HG02885 (cell line): ENCODE measurements around the gene RASSF1.

ENCODE experiments used
- ATAC-seq: cut with Tn5 transposase; IDR thresholded peaks from one replicate; pipeline ENCODE4 v1.9.1; 2021; ENCODE audit warnings: mild to moderate bottlenecking; ENCODE audit not compliant: unreplicated experiment, poor library complexity

Gene RASSF1

DNA sequence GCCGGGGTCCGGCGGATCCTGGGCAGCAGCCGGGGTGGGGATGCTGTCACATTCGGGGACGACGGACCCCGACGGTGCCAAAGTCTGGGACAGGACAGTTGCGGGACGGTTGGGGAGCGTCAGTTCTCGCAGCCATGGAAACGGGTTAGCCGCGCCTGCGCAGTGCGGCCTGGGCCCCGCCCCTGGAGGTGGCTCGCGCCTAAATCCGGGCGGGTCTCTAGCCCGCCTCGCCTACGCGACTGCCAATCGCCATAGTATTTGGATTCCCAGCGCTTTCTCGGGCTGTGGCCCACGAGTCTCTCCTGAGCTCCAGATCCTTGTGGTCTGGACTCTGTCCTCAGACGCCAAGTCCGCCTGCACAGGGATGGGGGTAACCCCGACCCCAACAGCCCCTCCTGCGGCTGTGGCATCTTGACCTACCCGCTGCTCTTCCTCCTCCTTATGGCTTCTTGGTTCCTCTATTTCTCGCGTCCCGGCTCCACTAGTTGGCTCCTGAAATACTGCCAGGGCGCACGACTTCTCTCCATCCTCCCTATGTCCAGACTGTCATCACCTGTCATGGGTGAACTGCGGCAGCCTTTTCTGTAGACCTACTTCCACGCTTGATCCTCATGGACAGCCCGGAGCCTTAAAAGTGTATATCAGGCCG is 5.1 kb upstream of the RASSF1 start, which contains the start of gene ZMYND10:
ZMYND10 (minus strand) TSS at position 147 of the 649 bp plus-strand sequence. CDS start 153 bp downstream, outside the sequence.
- no peak for ATAC-seq

DNA sequence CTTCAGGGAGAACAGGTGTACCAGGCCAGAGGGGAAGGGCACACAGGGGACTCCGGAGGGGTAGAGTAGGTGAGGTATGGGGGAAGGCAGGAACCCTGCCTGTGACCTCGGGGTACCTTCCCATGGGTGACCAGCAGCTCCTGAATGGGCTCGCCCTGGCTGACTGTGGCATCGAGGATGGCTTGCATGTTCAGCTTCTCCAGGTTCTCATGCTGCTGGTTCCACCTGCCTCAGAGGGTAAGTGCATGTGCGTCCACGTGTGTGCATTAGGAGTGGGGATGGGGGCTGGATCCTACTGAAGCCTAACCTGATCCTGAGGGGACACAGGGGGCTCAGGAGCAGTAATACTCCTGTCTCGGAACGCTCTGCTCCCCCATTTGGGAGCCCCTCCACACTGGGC is 4.4 kb upstream of the RASSF1 start:
- ATAC-seq: no peak

DNA sequence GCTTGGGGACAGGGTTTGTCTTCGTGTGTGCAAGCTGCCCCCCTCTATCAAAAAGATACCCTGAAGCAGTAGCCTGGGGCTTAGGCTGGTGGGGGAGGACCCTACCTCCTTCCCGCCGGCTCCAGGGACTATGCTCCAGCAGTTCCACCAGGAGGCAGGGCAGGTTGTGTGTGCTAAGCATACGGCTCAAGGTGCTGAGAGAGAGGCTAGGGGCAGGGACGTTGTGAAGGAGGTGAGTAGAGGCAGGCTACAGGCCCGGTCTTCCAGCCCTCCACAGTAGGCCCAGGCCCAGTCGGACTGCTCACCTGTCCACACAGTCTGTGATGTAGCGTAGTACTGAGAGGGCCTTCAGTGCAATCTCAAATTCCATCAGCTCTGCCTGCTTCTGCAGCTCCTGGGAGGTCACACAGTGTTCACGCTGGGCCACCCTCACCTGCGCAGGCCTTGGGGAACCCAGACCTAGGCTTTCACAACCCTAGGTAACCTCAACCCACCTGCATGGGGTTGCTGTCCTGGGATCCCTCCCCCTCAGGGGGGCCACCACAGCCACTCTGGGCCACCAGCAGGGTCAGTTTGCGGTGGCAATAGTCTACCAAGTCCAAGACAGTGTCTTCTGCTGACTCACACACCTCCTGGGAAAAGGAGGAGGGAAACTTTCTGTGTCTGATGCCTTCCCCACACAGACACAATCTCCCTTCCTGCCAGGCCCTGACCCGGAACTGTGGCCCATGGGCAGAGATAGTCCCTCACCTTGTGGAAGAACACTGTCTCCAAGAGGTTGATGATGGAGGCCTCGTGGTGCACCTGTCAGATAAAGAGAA is 2.4 kb upstream of the RASSF1 start:
- ATAC-seq: no peak

DNA sequence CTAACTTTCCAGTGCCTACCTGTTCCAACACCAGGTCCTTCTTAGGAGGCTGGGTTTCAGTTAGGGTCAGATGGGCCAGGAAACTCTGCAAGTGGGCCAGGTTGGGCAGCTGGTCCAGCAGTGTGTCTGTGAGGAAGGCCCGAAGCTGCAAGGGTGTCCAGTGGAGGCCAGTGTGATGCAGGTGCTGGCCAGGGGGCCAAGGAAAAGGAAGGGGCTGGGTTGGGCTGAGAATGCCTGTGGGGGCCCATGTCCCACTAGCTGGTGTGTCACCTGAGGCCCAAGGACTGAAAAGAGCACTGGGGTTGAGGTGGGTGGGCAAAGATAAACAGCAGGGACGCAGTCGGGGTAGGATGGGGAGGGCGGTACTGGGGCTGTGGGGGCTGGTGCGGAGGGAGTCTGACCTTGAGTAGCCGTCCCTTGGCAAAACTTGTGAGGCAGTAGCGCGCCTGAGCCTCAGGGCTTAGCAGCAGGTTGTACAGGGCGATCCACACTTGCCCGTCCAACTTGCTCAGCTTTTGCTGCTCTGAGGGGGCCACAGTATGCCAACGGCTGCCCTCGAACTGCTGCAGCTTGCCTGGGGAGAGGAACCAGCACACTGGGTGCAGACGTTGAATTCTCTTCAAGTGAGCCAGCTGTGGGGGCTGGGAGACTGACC is 1.5 kb upstream of the RASSF1 start:
- no peak for ATAC-seq

DNA sequence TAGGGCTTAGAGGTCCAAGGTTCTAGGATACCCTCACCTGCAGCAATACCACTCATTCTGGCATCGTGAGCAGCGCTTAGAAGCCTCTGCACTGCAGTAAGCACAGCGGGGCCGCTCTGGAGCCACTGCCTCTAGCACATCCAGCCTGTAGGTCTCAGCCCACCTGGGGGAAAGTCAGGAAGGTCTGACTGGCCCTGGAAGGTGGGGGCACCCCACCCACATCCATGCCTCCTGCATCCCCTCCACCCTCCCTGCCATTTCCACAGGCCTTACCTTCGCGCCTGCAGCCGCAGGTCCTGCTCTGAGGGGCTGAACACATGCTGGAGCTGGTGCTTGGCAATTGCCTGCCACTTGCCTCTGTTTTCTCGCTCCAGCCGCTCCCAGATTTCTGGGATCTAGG is 901 bp upstream of the RASSF1 start:
- no peak for ATAC-seq

DNA sequence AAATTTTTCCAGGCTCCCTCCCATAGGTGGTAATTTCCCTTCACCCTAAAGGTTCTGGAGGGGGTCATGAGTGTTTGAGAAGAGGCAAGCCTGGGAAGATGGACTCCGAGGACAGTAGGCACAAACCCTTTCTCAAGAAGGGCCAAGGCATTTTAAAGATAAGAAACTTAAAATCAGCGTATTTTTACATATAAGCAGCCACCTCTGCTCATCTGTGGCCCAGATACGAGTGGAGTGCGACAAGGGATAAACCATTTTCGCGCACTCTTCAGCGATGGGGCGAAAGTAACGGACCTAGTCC is 539 bp downstream of the RASSF1 start:
- ATAC-seq: no peak

DNA sequence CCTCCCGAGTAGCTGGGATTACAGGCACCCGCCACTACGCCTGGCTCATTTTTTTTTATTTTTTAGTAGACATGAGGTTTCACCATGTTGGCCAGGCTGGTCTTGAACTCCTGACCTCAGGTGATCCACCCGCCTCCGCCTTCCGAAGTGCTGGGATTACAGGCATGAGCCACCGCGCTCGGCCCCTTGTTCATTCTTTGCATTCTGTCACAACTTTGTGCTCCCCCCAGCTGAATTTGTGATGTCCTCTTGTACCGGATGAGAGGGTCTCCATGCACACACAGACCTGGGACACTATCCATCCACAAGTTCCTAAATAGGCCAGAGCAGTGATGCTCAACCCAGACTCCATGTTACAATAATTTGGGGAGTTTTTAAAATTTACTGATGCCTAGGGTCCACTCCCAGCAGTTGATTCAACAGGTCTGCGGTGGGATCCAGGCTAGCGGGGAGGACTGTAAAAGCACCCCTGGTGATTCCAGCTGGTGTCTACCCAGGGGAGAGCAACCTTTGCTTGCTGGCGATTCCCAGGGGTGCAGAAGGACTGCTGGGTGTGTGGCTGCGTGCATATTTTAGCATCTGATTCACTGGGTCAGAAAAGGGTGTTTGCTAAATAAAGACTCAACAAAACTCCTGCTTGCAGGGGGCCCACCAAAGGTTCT is 1.0 kb downstream of the RASSF1 start:
- no peak for ATAC-seq

DNA sequence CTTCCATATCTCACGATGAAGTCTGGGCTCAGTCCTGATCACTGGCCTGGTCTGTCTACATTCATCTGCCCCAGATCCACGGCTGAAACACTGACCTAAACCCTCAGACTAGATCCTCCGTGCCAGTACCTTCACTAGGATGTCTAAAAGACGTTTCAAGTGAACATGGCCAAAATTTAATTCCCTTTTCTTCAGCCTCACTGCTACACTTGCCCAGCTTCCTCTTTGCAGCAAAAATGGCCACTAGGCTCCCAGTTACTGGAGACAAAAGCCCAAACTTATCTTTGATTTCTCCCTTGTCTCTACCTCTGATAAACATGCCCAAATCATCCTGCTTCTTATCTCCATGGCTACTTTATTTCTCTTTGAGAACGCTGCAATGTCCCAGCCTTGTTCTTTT is 1.7 kb downstream of the RASSF1 start:
- ATAC-seq: no peak

DNA sequence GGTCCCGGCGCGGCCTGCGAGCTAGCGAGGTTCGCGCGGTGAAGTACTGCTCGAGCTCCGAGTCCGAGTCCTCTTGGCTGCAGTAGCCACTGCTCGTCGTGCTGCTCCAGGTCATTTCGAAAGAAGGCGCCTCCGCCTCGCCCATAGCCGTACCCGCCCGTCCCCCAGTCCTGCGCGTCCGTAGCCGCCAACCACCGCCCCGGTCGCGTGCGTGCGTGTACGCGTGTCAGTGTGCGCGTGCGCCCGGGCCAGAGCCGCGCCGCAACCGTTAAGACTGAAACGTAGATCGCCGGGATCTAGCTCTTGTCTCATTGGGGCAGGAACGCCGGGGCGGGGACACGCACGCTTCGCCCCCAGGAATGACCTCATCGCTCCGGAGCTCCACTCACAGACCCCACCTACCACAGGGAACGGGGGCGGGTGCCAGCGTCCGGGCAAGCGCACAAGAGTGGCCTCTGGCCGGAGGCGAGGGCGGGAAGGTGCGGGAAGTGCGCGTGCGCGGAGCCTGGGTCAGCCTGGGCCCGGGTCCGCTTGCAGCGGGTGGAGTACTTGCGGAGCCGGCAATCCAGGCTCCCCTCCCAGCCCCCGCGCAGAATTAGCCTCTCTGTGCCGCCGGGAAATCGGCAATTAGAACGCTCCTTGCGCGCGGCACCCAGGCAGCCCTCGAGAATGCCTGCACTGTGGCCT is 3.3 kb downstream of the RASSF1 start:
- ATAC-seq: peak; percentile 81

DNA sequence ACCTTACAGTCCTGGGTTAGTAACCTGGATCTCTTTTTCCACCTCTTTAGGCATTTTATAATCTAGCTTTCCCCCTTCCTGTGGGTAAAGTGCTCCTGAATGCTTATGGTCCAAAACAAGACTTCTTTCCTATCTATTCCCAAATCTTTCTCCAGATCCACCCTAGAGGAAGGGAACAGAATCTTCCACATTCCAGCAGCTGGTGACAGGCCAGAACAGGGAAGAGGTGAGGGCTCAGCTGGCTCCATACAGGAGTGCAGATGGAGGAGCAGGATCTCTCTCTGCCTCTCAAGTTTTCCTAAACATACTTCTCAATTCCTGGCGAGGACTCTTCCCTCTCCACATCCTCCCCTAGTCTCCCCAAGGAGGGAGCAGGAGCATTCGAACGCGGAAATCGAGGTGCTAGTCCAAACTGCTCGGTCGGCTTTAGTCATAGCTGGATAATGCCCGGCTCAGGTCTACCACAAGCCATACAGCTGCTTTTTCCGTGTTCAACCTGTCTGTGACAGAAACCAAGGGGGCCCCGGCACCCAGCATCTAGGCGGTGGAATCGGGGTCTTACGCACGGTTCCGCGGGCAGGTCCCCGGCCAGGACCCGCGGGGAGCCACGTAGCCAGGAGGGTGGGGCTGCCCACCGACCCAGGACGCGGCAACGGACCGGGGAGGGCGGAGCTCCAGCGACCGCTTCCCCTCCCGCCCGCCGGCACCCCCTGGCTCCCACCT is 4.0 kb downstream of the RASSF1 start:
- peak; percentile 35 for ATAC-seq

DNA sequence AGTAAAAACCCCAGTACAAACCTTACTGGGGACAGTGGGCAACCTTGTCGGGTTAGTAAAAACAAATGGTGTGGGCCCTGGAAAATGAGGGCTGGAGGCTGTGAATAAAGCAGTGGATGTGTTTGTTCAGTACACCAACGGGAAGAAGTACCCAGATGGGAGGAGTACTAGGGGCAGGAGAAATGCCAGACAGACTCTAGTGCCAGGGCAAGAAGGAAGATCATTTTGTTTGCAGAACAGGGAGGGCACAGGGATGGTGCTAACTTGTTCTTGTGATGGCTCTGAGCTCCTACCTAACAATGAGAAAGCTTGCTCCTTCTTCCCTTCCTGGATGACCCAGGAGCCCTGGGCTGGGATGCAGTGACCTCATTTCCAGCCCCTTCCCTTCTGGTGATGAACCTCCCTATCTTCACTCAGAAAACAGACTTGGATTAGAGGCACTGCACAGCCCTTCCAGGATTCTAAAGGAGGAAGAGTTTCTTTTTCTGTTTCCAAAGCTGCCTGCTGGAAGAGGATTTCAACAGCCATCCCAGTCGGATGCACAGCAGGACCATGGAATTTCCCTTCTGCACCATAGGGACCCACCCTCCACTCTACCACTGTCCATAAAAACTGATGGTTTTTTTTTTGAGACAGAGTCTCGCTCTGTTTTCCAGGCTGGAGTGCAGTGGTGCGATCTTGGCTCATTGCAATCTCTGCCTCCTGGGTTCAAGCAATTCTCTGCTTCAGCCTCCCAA is 6.1 kb downstream of the RASSF1 start:
- ATAC-seq: no peak

DNA sequence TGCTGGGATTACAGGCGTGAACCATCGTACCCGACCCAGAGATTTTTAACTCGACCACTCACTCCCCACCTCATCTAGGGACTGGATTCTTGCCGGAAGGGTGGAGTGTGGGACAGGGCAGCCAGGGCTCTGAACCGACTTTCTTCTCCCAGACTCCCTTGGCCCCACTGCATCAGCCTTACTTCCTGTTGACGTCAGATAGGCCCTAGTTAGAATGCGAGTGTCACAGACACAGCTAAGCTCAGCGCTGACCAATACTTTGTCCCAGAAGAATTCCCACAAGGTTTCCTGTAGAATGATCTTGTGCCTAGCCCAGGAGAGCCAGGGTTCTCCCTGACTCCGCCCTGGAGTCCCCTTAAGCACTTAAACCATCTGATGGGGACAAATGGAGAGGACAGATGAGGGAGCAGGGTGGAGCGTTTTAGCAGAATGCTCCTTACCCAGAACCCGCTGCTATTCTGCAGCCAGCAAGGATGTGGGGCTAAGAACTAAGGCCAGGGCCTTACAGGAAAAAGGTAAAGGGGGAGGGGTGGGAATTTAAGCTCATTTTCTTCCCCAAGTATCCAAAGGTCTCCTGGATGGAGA is 6.8 kb downstream of the RASSF1 start:
- ATAC-seq: no peak

DNA sequence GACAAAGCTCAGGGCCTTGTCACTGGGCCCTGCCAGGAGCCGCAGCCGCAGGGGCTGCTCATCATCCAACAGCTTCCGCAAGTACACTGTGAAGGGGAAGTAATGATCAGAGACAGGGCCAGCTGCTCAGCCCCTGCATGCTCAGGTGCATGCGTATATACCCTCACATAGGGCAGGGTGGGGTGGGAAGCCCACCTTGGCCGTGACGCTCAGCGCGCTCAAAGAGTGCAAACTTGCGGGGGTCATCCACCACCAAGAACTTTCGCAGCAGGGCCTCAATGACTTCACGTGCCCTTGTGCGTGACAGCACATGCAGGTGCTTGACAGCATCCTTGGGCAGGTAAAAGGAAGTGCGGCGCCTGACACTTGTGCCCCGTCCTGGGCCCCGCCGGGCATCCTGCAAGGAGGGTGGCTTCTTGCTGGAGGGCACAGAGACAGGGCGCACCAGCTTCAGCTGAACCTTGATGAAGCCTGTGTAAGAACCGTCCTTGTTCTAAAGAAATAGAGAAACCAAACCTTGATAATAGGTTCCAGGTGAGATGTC is 9.2 kb downstream of the RASSF1 start:
- ATAC-seq: no peak

DNA sequence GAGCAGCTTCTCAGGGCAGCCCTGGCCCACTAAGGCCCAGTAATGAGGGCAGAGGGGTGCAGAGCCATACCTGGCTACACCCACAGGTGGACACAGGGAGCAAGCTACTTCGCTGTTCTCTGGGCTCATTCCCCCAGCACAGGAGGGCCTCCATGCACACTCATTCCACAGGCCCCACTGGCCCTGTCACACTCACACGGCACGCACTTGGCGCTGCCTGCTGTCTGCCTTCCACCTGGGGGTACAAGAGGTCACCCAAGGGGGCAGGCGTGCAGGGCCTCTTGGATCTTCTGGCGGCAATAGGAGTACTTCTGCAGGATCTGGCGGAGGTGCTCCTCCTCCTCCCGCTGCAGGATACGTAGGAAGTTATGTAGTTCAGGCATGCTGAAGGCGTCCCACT is 10.3 kb downstream of the RASSF1 start:
- ATAC-seq: no peak

DNA sequence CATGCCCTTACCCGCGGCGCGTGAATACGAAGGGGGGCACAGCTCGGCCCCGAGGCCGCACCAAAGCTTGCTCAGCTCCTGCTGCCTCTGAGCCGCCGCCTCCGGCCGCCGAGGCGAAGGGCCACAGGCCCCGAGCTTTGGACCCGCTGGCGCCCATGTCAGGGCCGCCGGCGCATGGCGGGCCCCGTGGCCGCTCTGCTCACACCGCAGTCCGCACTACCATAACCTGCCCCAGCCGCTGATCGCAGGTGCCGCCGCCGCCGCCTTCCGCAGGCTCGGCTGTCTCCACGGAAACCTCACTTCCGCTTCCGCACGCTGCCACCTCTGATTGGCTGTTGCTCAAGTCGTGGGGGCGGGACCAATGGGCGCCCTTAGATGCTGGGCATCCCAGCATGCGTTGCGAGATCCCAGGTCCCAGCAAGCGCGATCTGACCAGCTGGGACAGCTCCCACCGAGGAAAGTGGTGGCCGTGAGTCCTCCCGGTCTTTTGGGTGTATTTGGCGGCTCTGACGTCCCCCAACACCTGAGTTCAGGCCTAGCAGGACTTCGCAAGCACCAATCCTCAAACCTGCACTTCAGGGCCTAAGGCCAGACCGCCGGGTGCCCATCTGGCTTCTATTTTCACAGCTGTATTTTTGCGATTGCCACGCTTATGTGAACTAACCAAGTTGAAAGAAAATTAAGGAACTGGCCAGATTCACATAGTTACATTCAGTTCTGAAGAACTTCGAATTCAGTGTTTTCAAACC is 12.5 kb downstream of the RASSF1 start, which contains the start of gene TUSC2:
TUSC2 (minus strand) TSS at position 281 of the 749 bp plus-strand sequence; CDS start at position 157, 124 bp downstream.
- peak; percentile 91 for ATAC-seq

DNA sequence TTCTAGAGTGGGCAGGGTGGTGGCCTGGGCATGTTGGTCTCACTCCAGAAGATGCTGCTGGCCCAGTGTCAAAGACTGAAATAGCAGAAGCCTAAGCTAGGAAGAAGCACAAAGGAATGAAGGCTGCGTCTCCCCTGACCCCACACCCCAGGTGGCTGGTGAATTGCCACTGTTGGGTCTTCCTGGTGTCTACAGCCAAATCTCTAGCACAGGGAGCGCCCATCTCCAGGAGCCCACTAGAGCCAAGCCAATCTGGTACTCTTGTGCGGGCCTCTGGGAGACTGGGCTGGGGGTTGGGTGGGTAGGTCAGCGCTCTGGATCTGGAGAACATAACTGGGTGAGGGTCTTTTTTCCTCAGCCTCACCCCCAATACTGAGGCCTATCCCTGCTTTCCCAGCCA is 13.5 kb downstream of the RASSF1 start:
- ATAC-seq: no peak

DNA sequence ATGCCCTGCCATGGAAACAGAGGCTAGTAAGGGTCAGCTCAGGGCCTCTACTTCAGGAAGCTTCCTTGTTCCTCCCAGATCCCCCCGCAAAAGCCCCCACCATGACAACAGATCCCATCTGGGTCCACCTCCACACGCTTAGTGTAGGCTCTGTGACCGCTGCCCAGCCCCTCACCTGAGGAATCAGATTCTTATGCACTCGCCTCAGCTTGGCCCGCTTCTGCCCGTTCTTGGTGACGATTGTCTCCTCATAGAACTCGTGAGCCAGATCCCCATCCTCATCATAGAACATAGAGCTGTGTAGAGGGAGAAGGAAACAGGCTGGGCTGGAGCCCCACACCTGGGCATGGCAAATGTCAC is 14.5 kb downstream of the RASSF1 start:
- no peak for ATAC-seq
